Naive thymus-derived CD4-positive, alpha-beta T cell (primary cell): ENCODE data around the gene RIOK3. TPM values are rescaled to one million over a fixed set of nuclear protein-coding genes. Genes with fewer than 3 reads are reported as not detected.

Source experiments
- ATAC-seq: fragments of 150-1000 bp; cut with Tn5 transposase; 2 replicates; pipeline ENCODE4 v1.10.0; 2021; ENCODE audit warnings: mild to moderate bottlenecking, moderate library complexity
- CTCF ChIA-PET: fragments of 350-600 bp; sonication (Branson Sonifier 250); formaldehyde crosslinking; loops from one replicate; lab custom pipeline; 2021; ENCODE audit warnings: antibody characterized with exemption; lab: Charles Lee
- POLR2A ChIA-PET: fragments of 350-600 bp; sonication (Branson Sonifier 250); formaldehyde crosslinking; loops from one replicate; lab custom pipeline; 2021; ENCODE audit warnings: antibody characterized with exemption, inconsistent platforms; lab: Charles Lee
- DNase-seq, 9 donors: peaks; one replicate each; pipeline versions ENCODE4 v3.0.0 to v3.0.0-alpha.2; 2020 to 2022; ENCODE audit warnings: mixed read lengths in 1 of 9
- H3K27ac ChIP-seq: one replicate; pipeline ENCODE4 v1.7.0; 2013; ENCODE audit warnings: mild to moderate bottlenecking, low read depth, low read length, moderate library complexity
- H3K27me3 ChIP-seq, 2 donors: one replicate each; pipeline ENCODE4 v1.7.0; 2013; ENCODE audit warnings: low read length in 2 of 2, mild to moderate bottlenecking in 2 of 2, moderate library complexity in 2 of 2; ENCODE audit not compliant: control insufficient read depth in 2 of 2, insufficient read depth in 2 of 2
- H3K36me3 ChIP-seq, 3 experiments: 1 replicate in 2 of 3; 2 replicates in 1 of 3; pipeline ENCODE4 v1.7.0; 2013; ENCODE audit warnings: low read length in 3 of 3, mild to moderate bottlenecking in 3 of 3, moderate library complexity in 1 of 3; ENCODE audit not compliant: insufficient read depth in 3 of 3, control insufficient read depth in 2 of 3
- H3K4me1 ChIP-seq, 2 donors: one replicate each; pipeline ENCODE4 v1.7.0; 2013; ENCODE audit warnings: low read length in 2 of 2, mild to moderate bottlenecking in 2 of 2, moderate library complexity in 1 of 2; ENCODE audit not compliant: control insufficient read depth in 2 of 2, insufficient read depth in 2 of 2
- H3K4me3 ChIP-seq: 2 replicates; pipeline ENCODE4 v1.7.0; 2013; ENCODE audit warnings: mild to moderate bottlenecking, low read length
- H3K9me3 ChIP-seq, 3 experiments: 1 replicate in 2 of 3; 2 replicates in 1 of 3; pipeline ENCODE4 v1.7.0; 2013; ENCODE audit warnings: low read length in 3 of 3; ENCODE audit not compliant: control insufficient read depth in 2 of 3
- H3K27ac Mint-ChIP-seq, 9 donors: one replicate each; pipeline ENCODE4 v1.8.0; 2020 to 2022; ENCODE audit warnings: mixed read lengths in 9 of 9, mild to moderate bottlenecking in 8 of 9, moderate library complexity in 5 of 9, inconsistent platforms in 2 of 9
- H3K27me3 Mint-ChIP-seq, 5 donors: one replicate each; pipeline ENCODE4 v1.8.0; 2021 to 2022; ENCODE audit warnings: mixed read lengths in 5 of 5, mild to moderate bottlenecking in 1 of 5
- H3K36me3 Mint-ChIP-seq, 5 donors: one replicate each; pipeline ENCODE4 v1.8.0; 2020 to 2022; ENCODE audit warnings: mixed read lengths in 5 of 5, mild to moderate bottlenecking in 3 of 5, inconsistent platforms in 1 of 5
- H3K4me1 Mint-ChIP-seq, 7 donors: one replicate each; pipeline ENCODE4 v1.8.0; 2020 to 2022; ENCODE audit warnings: mixed read lengths in 7 of 7, mild to moderate bottlenecking in 3 of 7, inconsistent platforms in 1 of 7
- H3K4me3 Mint-ChIP-seq, 10 donors: one replicate each; pipeline ENCODE4 v1.8.0; 2020 to 2022; ENCODE audit warnings: mild to moderate bottlenecking in 10 of 10, mixed read lengths in 10 of 10, moderate library complexity in 6 of 10, inconsistent platforms in 2 of 10
- H3K9me3 Mint-ChIP-seq, 11 donors: one replicate each; pipeline ENCODE4 v1.8.0; 2020 to 2022; ENCODE audit warnings: mixed read lengths in 11 of 11, mild to moderate bottlenecking in 4 of 11, inconsistent platforms in 1 of 11, moderate library complexity in 1 of 11
- intact Hi-C, 2 donors: fragments of 100-400 bp; cut with micrococcal nuclease; formaldehyde crosslinking; loops; one replicate each; pipeline ENCODE4 v1.15.1; 2023
- polyA plus RNA-seq, 2 donors: library from polyadenylated mRNA; unstranded; fragments of 300-500 nt; fragmentation: Illumina TruSeq; gene quantifications; one replicate each; pipeline ENCODE4 v1.2.3, GENCODE V29; 2021
- total RNA-seq, 6 experiments: library from RNA in 5 of 6; stranded (reverse) in 5 of 6; gene quantifications; 1 replicate in 5 of 6; 2 replicates in 1 of 6; pipeline ENCODE4 v1.2.3 and lab custom pipeline; 2021 to 2026

RIOK3 gene
- total and polyA plus RNA-seq, 7 experiments from 2014 or later, result 31.3 to 153 (median 75.7) TPM

DNA sequence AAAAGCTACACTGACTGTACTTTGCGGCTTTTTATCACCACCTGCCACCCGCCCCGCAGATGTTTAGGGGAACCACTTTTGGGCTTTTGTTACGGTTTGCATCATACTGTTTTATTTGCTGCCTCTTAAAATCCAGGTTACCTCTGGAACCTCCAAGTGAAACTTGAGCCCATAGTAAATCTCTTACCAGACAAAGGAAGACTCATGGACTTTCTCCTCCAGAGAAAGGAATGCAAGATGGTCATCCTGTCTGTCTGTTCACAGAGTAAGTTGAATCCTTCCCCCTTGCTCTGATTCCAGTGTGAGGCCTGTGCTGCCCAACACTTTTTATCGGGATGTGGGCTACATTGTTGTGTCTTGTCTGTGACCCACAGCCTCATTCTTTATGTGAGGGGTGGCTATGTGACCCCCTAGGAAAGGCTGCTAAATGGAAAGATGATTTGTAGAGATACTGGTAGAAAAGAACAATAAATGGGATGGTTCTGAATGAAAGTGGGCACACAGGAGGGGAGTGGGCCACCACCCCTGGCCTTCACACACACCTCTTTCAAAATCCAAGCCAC lies 73.5 kb downstream of the RIOK3 start:
- ATAC-seq (no peak), DNase-seq (no peak)
- H3K36me3 Mint-ChIP-seq, result peaks cover 12 to 64% (median 30%) of the 10 kb centered on the region in 5 donors
- no peak overlapping the region for H3K4me3 Mint-ChIP-seq
- CTCF ChIA-PET, result no interaction called here
- Histone ChIP-seq H3K27ac (no peak overlapping the region), H3K36me3 (peaks cover 34 to 94% (median 47%) of the 10 kb centered on the region in 3 experiments), H3K27me3 (no peaks in the 10 kb centered on the region), H3K9me3 (no peaks in the 10 kb centered on the region), H3K4me1 (no peaks in the 10 kb centered on the region), H3K4me3 (no peak overlapping the region)
- POLR2A ChIA-PET, result interaction anchor here (0.8 kb wide), 1 partner anchor 10 kb away, joined by 5 read pairs; no protein-coding TSS in a partner anchor
- peaks cover 0 to 9% (median 0%) of the 10 kb centered on the region in 7 donors for H3K4me1 Mint-ChIP-seq
- no peaks in the 10 kb centered on the region for H3K27me3 Mint-ChIP-seq
- no peaks in the 10 kb centered on the region for H3K9me3 Mint-ChIP-seq
- intact Hi-C loops, result no loop called here
- H3K27ac Mint-ChIP-seq, result peak overlapping the region in 4 of 9 donors; percentile 23 to 48 (median 38)

DNA sequence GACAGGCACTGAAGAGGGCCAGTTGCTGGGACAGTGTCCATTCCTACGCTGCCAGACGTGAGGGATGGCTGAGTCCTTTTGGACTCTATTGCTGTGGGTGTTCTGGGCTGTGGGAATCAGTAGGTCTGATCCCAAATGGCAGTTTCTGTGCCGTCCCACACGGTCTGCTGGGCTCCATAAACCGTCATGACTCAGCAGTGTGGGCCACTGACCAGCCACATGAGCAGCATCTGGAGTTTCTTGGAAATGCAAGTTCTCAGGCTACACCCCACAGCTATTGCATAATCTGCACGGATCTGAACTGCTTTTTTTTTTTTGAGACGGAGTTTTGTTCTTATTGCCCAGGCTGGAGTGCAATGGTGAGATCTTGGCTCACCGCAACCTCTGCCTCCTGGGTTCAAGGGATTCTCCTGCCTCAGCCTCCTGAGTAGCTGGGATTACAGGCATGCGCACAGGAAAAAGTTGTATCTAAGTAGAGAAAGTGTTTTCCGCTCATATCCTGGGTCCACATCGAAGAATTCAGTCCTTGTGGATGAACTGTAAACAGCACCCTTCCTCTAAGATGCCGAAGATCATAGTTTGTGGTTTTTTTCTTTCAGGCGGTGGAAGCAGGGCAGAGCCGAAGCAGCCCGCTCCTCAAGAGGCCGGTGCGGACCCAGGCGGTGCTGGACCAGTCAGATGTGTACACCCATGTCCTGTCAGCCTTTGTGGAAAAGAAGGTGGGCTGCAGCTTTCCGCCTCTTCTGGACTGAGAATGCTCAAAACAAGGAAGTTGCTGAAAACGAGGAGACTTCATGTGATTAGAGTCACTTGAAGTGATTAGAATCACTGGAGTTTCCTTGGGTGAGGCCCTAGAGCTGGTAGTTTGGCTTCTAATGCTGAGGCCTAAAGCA lies 75.7 kb downstream of the RIOK3 start:
- peaks cover 26 to 94% (median 45%) of the 10 kb centered on the region in 3 experiments for H3K36me3 ChIP-seq
- H3K4me3 ChIP-seq, result no peak overlapping the region
- Mint-ChIP-seq H3K4me1 (peaks cover 0 to 9% (median 0%) of the 10 kb centered on the region in 7 donors), H3K4me3 (no peak overlapping the region), H3K9me3 (no peaks in the 10 kb centered on the region), H3K36me3 (peaks cover 12 to 56% (median 30%) of the 10 kb centered on the region in 5 donors), H3K27me3 (no peaks in the 10 kb centered on the region), H3K27ac (peak overlapping the region in 5 of 9 donors; percentile 28 to 75 (median 47))
- no peak overlapping the region for H3K27ac ChIP-seq
- H3K27me3 ChIP-seq, result no peaks in the 10 kb centered on the region
- CTCF ChIA-PET, result interaction anchor here (0.6 to 1.4 kb wide), 2 partner anchors 13 to 93 kb away, joined by 3 read pairs; no protein-coding TSS in a partner anchor
- H3K4me1 ChIP-seq, result no peaks in the 10 kb centered on the region
- DNase-seq (no peak), ATAC-seq (no peak)
- POLR2A ChIA-PET, result no interaction called here
- H3K9me3 ChIP-seq, result no peaks in the 10 kb centered on the region
- intact Hi-C loops, result no loop called here

DNA sequence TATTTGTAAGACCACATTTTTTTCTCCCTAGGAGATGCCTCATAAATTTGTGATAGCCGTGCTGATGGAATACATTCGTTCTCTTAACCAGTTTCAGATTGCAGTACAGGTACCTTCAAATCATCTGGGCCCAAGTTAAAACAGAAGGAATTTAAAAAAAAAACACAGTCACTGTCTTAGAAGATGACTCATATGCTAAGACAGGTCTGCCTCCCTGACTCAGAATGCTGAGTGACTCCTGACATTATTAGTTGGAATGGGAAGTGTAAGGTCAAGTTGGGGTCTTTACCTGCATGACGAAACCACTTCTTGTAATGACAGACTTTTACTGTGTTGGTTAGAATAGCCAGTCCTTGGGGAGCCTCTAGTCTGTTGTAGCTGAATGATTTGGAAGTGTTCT lies 76.5 kb downstream of the RIOK3 start:
- Histone ChIP-seq H3K27ac (no peak overlapping the region), H3K4me3 (no peak overlapping the region), H3K27me3 (no peaks in the 10 kb centered on the region), H3K36me3 (peaks cover 18 to 94% (median 41%) of the 10 kb centered on the region in 3 experiments), H3K9me3 (no peaks in the 10 kb centered on the region), H3K4me1 (no peaks in the 10 kb centered on the region)
- Mint-ChIP-seq H3K27ac (peak overlapping the region in 3 of 9 donors; percentile 47 to 75 (median 74)), H3K27me3 (no peaks in the 10 kb centered on the region), H3K9me3 (no peaks in the 10 kb centered on the region), H3K4me3 (no peak overlapping the region), H3K4me1 (peaks cover 0 to 8% (median 0%) of the 10 kb centered on the region in 7 donors), H3K36me3 (peaks cover 12 to 54% (median 29%) of the 10 kb centered on the region in 5 donors)
- ChIA-PET POLR2A (no interaction called here), CTCF (interaction anchor here (1.4 kb wide), 1 partner anchor 14 kb away, joined by 3 read pairs; no protein-coding TSS in a partner anchor)
- ATAC-seq (peak; percentile 32), DNase-seq (no peak)
- intact Hi-C loops, result no loop called here

DNA sequence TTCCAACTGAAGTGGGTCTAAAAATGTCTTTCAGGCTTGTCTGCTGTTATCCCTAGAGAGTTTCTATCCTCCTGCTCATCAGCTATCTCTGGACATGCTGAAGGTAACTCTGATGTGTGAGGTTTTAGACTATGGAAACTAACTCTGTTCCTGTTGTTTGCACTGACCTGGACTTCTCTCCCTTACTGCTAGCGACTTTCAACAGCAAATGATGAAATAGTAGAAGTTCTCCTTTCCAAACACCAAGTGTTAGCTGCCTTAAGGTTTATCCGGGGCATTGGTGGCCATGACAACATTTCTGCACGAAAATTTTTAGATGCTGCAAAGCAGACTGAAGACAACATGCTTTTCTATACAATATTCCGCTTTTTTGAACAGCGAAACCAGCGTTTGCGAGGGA lies 77.1 kb downstream of the RIOK3 start:
- Histone ChIP-seq H3K4me1 (no peaks in the 10 kb centered on the region), H3K4me3 (no peak overlapping the region), H3K27me3 (no peaks in the 10 kb centered on the region), H3K9me3 (no peaks in the 10 kb centered on the region), H3K36me3 (peaks cover 19 to 99% (median 47%) of the 10 kb centered on the region in 3 experiments), H3K27ac (no peak overlapping the region)
- H3K4me3 Mint-ChIP-seq, result no peak overlapping the region
- intact Hi-C loops, result no loop called here
- H3K27me3 Mint-ChIP-seq, result no peaks in the 10 kb centered on the region
- CTCF ChIA-PET, result interaction anchor here (1.4 kb wide), 1 partner anchor 14 kb away, joined by 3 read pairs; no protein-coding TSS in a partner anchor
- H3K4me1 Mint-ChIP-seq, result peaks cover 0 to 8% (median 0%) of the 10 kb centered on the region in 7 donors
- peaks cover 12 to 56% (median 34%) of the 10 kb centered on the region in 5 donors for H3K36me3 Mint-ChIP-seq
- POLR2A ChIA-PET, result no interaction called here
- ATAC-seq (peak; percentile 64), DNase-seq (no peak)
- H3K27ac Mint-ChIP-seq, result peak overlapping the region in 6 of 9 donors; percentile 1 to 66 (median 41)
- no peaks in the 10 kb centered on the region for H3K9me3 Mint-ChIP-seq

DNA sequence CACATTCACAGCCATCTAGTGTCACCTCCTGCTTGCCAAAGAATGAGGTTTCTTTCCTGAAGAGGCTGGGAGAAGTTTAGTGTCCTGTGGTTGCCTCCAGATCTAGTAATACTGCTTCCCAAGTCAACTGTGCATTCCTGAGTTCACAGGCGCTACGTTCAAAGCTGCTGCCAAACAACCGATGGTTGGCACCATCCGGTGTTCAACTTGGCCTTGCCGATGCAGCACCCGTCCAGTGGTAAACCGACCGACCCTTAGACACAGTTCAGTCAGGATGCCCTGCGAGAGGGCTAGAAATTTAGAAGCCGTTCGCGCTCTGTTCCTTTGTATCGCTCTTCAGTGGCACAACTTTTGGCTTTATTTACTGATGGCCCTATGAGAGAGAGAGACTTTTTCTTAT lies 78.8 kb downstream of the RIOK3 start:
- Mint-ChIP-seq H3K36me3 (peaks cover 7 to 64% (median 33%) of the 10 kb centered on the region in 5 donors), H3K9me3 (no peaks in the 10 kb centered on the region), H3K27me3 (no peaks in the 10 kb centered on the region), H3K4me1 (peaks cover 0 to 8% (median 0%) of the 10 kb centered on the region in 7 donors), H3K4me3 (no peak overlapping the region), H3K27ac (peak overlapping the region in 3 of 9 donors; percentile 33 to 66 (median 52))
- Histone ChIP-seq H3K4me1 (no peaks in the 10 kb centered on the region), H3K36me3 (peaks cover 17 to 98% (median 54%) of the 10 kb centered on the region in 3 experiments), H3K9me3 (no peaks in the 10 kb centered on the region), H3K4me3 (no peak overlapping the region), H3K27me3 (no peaks in the 10 kb centered on the region), H3K27ac (no peak overlapping the region)
- intact Hi-C loops, result no loop called here
- ChIA-PET POLR2A (no interaction called here), CTCF (no interaction called here)
- DNase-seq (no peak), ATAC-seq (no peak)
